K562 treated with DMSO at 1 percent for 4 hours (cell line): Measurements from ENCODE around the gene SAMD3. TPM values are rescaled to one million over a fixed set of nuclear protein-coding genes. Genes with fewer than 3 reads are reported as not detected.

Experiments
- total RNA-seq: library from RNA; unstranded; fragments of 300-600 nt; gene quantifications from 2 replicates; pipeline ENCODE4 v1.2.3, GENCODE V29; 2022; ENCODE audit not compliant: insufficient read depth

Gene SAMD3
- total RNA-seq, result not detected in 2 replicates

GRCh38 chr6:130222775-130223174 is at the start of gene SAMD3:
Gene SAMD3 (minus strand): TSS chr6:130222951. CDS start chr6:130215273, 7,678 bp downstream.

Other genes starting within 250 kb of the SAMD3 start
- gene L3MBTL3, start 204.4 kb downstream of the SAMD3 start, total RNA-seq, result 0.75 and 0.76 TPM in 2 replicates
- gene TMEM200A, start 143.1 kb upstream of the SAMD3 start, total RNA-seq, result not detected in 2 replicates